HEK293 (cell line): ENCODE measurements around the gene LRPPRC.

Source experiments
- CTCF ChIA-PET: fragments of 350-600 bp; formaldehyde crosslinking; extraction: SDS; loops from one replicate; lab custom pipeline; 2021; ENCODE audit warnings: antibody characterized with exemption; lab: Yijun Ruan, JAX
- POLR2A ChIA-PET: fragments of 300-600 bp; formaldehyde crosslinking; extraction: SDS; loops from one replicate; lab custom pipeline; 2020; ENCODE audit warnings: antibody characterized with exemption, inconsistent platforms; lab: Yijun Ruan, JAX
- H3K27ac ChIP-seq: fragments of 200-500 bp; sonication (Bioruptor generic); 2 replicates; pipeline ENCODE4 v1.5.1; 2014; ENCODE audit warnings: low read depth, low read length, control low read depth, inconsistent platforms; ENCODE audit errors: extremely low read depth
- H3K36me3 ChIP-seq, 2 experiments: fragments of 200-500 bp in 1 of 2; sonication (Bioruptor generic) in 1 of 2; 1 replicate in 1 of 2; 2 replicates in 1 of 2; pipeline ENCODE4 v1.5.1; 2014 to 2017; ENCODE audit warnings: inconsistent platforms in 2 of 2, low read length in 2 of 2; ENCODE audit not compliant: control insufficient read depth in 2 of 2, insufficient read depth in 1 of 2
- H3K4me1 ChIP-seq: fragments of 200-500 bp; sonication (Bioruptor generic); 2 replicates; pipeline ENCODE4 v1.5.1; 2014; ENCODE audit warnings: mild to moderate bottlenecking, low read length, inconsistent platforms; ENCODE audit not compliant: control insufficient read depth, insufficient read depth
- H3K4me3 ChIP-seq: 2 replicates; pipeline ENCODE4 v1.5.1; 2011; ENCODE audit warnings: low read depth, mild to moderate bottlenecking, control low read depth, low read length, moderate library complexity
- H3K9me3 ChIP-seq: fragments of 200-500 bp; sonication (Bioruptor generic); 2 replicates; pipeline ENCODE4 v1.5.1; 2014; ENCODE audit warnings: low read depth, low read length, inconsistent platforms; ENCODE audit not compliant: control insufficient read depth, insufficient read depth
- GLI2 ChIP-seq: fragments of 450-650 bp; formaldehyde crosslinking; IDR thresholded peaks from 2 replicates; pipeline ENCODE4; 2017; ENCODE audit warnings: missing biosample characterization, missing genetic modification characterization, low read depth, borderline replicate concordance
- IKZF3 ChIP-seq: fragments of 450-650 bp; IDR thresholded peaks from 2 replicates; pipeline ENCODE4 v1.5.0; 2018; ENCODE audit warnings: missing biosample characterization, mild to moderate bottlenecking, missing genetic modification characterization, moderate library complexity
- KLF1 ChIP-seq: fragments of 450-650 bp; formaldehyde crosslinking; IDR thresholded peaks from 2 replicates; pipeline ENCODE4 v1.5.1; 2016; ENCODE audit warnings: missing biosample characterization, missing genetic modification characterization
- KLF10 ChIP-seq: fragments of 450-650 bp; IDR thresholded peaks from 2 replicates; pipeline ENCODE4 v1.5.1; 2018; ENCODE audit warnings: missing biosample characterization, mild to moderate bottlenecking, missing genetic modification characterization
- KLF9 ChIP-seq: fragments of 450-650 bp; formaldehyde crosslinking; IDR thresholded peaks from 2 replicates; pipeline ENCODE4 v1.5.1; 2016; ENCODE audit warnings: missing biosample characterization, missing genetic modification characterization, low read depth
- PATZ1 ChIP-seq: fragments of 450-650 bp; formaldehyde crosslinking; IDR thresholded peaks from 2 replicates; pipeline ENCODE4 v1.5.1; 2016; ENCODE audit warnings: missing biosample characterization, missing genetic modification characterization
- SCRT2 ChIP-seq: fragments of 450-650 bp; formaldehyde crosslinking; IDR thresholded peaks from 2 replicates; pipeline ENCODE4 v1.5.1; 2016; ENCODE audit warnings: missing biosample characterization, missing genetic modification characterization
- WT1 ChIP-seq: fragments of 450-650 bp; formaldehyde crosslinking; IDR thresholded peaks from 2 replicates; pipeline ENCODE4 v1.5.1; 2016; ENCODE audit warnings: missing biosample characterization, missing genetic modification characterization
- ZEB2 ChIP-seq: fragments of 450-650 bp; formaldehyde crosslinking; IDR thresholded peaks from 2 replicates; pipeline ENCODE4 v1.5.1; 2016; ENCODE audit warnings: missing biosample characterization, missing genetic modification characterization
- ZFHX2 ChIP-seq: fragments of 450-650 bp; formaldehyde crosslinking; conservative IDR thresholded peaks from 2 replicates; pipeline ENCODE4 v1.5.1; 2016; ENCODE audit warnings: missing biosample characterization, missing genetic modification characterization
- ZNF148 ChIP-seq: fragments of 450-650 bp; formaldehyde crosslinking; IDR thresholded peaks from 2 replicates; pipeline ENCODE4 v1.5.0; 2017; ENCODE audit warnings: missing biosample characterization, missing genetic modification characterization, borderline replicate concordance
- ZNF292 ChIP-seq: fragments of 450-650 bp; formaldehyde crosslinking; IDR thresholded peaks from 2 replicates; pipeline ENCODE4 v1.5.1; 2016; ENCODE audit warnings: low read depth, missing biosample characterization, missing genetic modification characterization, borderline replicate concordance
- ZNF341 ChIP-seq: fragments of 450-650 bp; formaldehyde crosslinking; IDR thresholded peaks from 2 replicates; pipeline ENCODE4; 2016; ENCODE audit warnings: low read depth, missing biosample characterization, missing genetic modification characterization
- ZNF394 ChIP-seq: fragments of 450-650 bp; formaldehyde crosslinking; IDR thresholded peaks from 2 replicates; pipeline ENCODE4 v1.5.1; 2016; ENCODE audit warnings: missing biosample characterization, missing genetic modification characterization, mild to moderate bottlenecking, moderate library complexity, borderline replicate concordance
- ZNF416 ChIP-seq: fragments of 450-650 bp; formaldehyde crosslinking; IDR thresholded peaks from 2 replicates; pipeline ENCODE4 v1.5.1; 2016; ENCODE audit warnings: missing biosample characterization, missing genetic modification characterization
- ZNF48 ChIP-seq: fragments of 450-650 bp; formaldehyde crosslinking; IDR thresholded peaks from 2 replicates; pipeline ENCODE4 v1.5.1; 2016; ENCODE audit warnings: missing biosample characterization, missing genetic modification characterization
- ZNF518A ChIP-seq: fragments of 450-650 bp; formaldehyde crosslinking; conservative IDR thresholded peaks from 2 replicates; pipeline ENCODE4 v1.5.1; 2016; ENCODE audit warnings: low read depth, missing biosample characterization, missing genetic modification characterization
- ZNF555 ChIP-seq: fragments of 450-650 bp; formaldehyde crosslinking; conservative IDR thresholded peaks from 2 replicates; pipeline ENCODE4 v1.5.1; 2017; ENCODE audit warnings: missing biosample characterization, mild to moderate bottlenecking, missing genetic modification characterization, inconsistent platforms
- ZNF610 ChIP-seq: fragments of 450-650 bp; formaldehyde crosslinking; IDR thresholded peaks from 2 replicates; pipeline ENCODE4 v1.5.1; 2016; ENCODE audit warnings: missing biosample characterization, missing genetic modification characterization, borderline replicate concordance
- ZNF707 ChIP-seq: fragments of 450-650 bp; formaldehyde crosslinking; IDR thresholded peaks from 2 replicates; pipeline ENCODE4 v1.5.1; 2016; ENCODE audit warnings: missing biosample characterization, missing genetic modification characterization
- ZSCAN16 ChIP-seq: fragments of 450-650 bp; formaldehyde crosslinking; IDR thresholded peaks from 2 replicates; pipeline ENCODE4 v1.5.1; 2016; ENCODE audit warnings: missing biosample characterization, missing genetic modification characterization
- ZSCAN23 ChIP-seq: fragments of 450-650 bp; formaldehyde crosslinking; IDR thresholded peaks from 2 replicates; pipeline ENCODE4 v1.5.1; 2016; ENCODE audit warnings: missing biosample characterization, missing genetic modification characterization
- ZSCAN30 ChIP-seq: fragments of 450-650 bp; IDR thresholded peaks from 2 replicates; pipeline ENCODE4 v1.5.1; 2018; ENCODE audit warnings: missing biosample characterization, mild to moderate bottlenecking, missing genetic modification characterization, moderate library complexity
- ZSCAN4 ChIP-seq: fragments of 450-650 bp; formaldehyde crosslinking; IDR thresholded peaks from 2 replicates; pipeline ENCODE4 v1.5.1; 2017; ENCODE audit warnings: missing biosample characterization, missing genetic modification characterization

Gene LRPPRC

GRCh38 chr2:43840965-43841364 is 154.8 kb downstream of the LRPPRC start:
- ChIA-PET POLR2A (no interaction called here), CTCF (interaction anchor here (0.7 kb wide), 1 partner anchor 42 kb away, joined by 4 read pairs; no protein-coding TSS in a partner anchor)
- no peak overlapping the region for H3K27ac ChIP-seq

GRCh38 chr2:43839776-43840564 is 155.8 kb downstream of the LRPPRC start:
- no peak overlapping the region for H3K27ac ChIP-seq
- ChIA-PET POLR2A (interaction anchor here (0.6 kb wide), 1 partner anchor 111 kb away, joined by 6 read pairs; no protein-coding TSS in a partner anchor), CTCF (no interaction called here)
- TF ChIP-seq ZNF610 (tag by site-specific recombination), result no peak
- TF ChIP-seq ZNF394, result no peak
- no peak for TF ChIP-seq ZNF518A
- TF ChIP-seq ZNF341 (tag by site-specific recombination), result no peak
- no peak for TF ChIP-seq ZNF292 (tag by site-specific recombination)
- no peak for TF ChIP-seq ZSCAN23 (tag by site-specific recombination)
- TF ChIP-seq KLF9, result no peak
- no peak for TF ChIP-seq WT1 (tag by site-specific recombination)

More at GRCh38 chr2:43840965-43841364, 154.8 kb downstream of the LRPPRC start:
- H3K4me1 ChIP-seq, result no peaks in the 10 kb centered on the region
- no peaks in the 10 kb centered on the region for H3K36me3 ChIP-seq
- no peaks in the 10 kb centered on the region for H3K9me3 ChIP-seq
- H3K4me3 ChIP-seq, result no peak overlapping the region
- TF ChIP-seq GLI2 (tag by site-specific recombination) (no peak), ZSCAN16 (no peak), SCRT2 (tag by site-specific recombination) (no peak), ZFHX2 (tag by site-specific recombination) (no peak), ZSCAN30 (tag by site-specific recombination) (no peak), ZNF48 (tag by site-specific recombination) (no peak), ZNF148 (tag by site-specific recombination) (no peak), ZNF707 (tag by site-specific recombination) (no peak), ZEB2 (tag by site-specific recombination) (no peak), ZNF416 (no peak), IKZF3 (tag by site-specific recombination) (no peak), PATZ1 (tag by site-specific recombination) (no peak), KLF10 (tag by site-specific recombination) (no peak), ZNF555 (tag by site-specific recombination) (no peak), WT1 (tag by site-specific recombination) (no peak), KLF1 (tag by site-specific recombination) (no peak), ZSCAN4 (no peak)

More at GRCh38 chr2:43839776-43840564, 155.8 kb downstream of the LRPPRC start:
- Histone ChIP-seq H3K36me3 (no peaks in the 10 kb centered on the region), H3K9me3 (no peaks in the 10 kb centered on the region), H3K4me3 (no peak overlapping the region), H3K4me1 (no peaks in the 10 kb centered on the region)
